SK-N-SH (cell line): Measurements from ENCODE around the gene NUP188. TPM values are rescaled to one million over a fixed set of nuclear protein-coding genes. Genes with fewer than 3 reads are reported as not detected.

Experiments
- CTCF ChIA-PET: fragments of 300-600, 350-600 bp; formaldehyde crosslinking; extraction: SDS; loops from one replicate; lab custom pipeline; 2021; lab: Yijun Ruan, JAX
- POLR2A ChIA-PET: fragments of 350-600 bp; sonication (Branson Sonifier 250); formaldehyde crosslinking; extraction: SDS; loops from one replicate; lab custom pipeline; 2020; ENCODE audit warnings: antibody characterized with exemption, inconsistent platforms; lab: Yijun Ruan, JAX
- DNase-seq: peaks from one replicate; pipeline ENCODE4 v3.0.0; 2012
- H2AFZ ChIP-seq: fragments of 200-600 bp; sonication (generic); 2 replicates; pipeline ENCODE4 v1.8.1; 2016; ENCODE audit warnings: antibody characterized with exemption, mild to moderate bottlenecking, low read depth
- H3F3A ChIP-seq: fragments of 200-600 bp; sonication (generic); replicated peaks from 2 replicates; pipeline ENCODE3; 2016; ENCODE audit warnings: antibody characterized with exemption, mild to moderate bottlenecking; ENCODE audit not compliant: insufficient read depth
- H3K27ac ChIP-seq, 2 experiments: fragments of 200-500 bp in 1 of 2; fragments of 200-600 bp in 1 of 2; sonication (Bioruptor generic) in 1 of 2; sonication (generic), shearing (Covaris generic) in 1 of 2; 2 replicates each; pipeline versions ENCODE4 v1.5.1 to v1.6.1; 2014 to 2016; ENCODE audit warnings: low read depth in 2 of 2, inconsistent platforms in 1 of 2, low read length in 1 of 2, mild to moderate bottlenecking in 1 of 2, mixed read lengths in 1 of 2
- H3K27me3 ChIP-seq: fragments of 200-600 bp; sonication (generic), shearing (Covaris generic); 2 replicates; pipeline ENCODE4 v1.6.1; 2016; ENCODE audit warnings: mixed run types; ENCODE audit not compliant: insufficient read depth
- H3K36me3 ChIP-seq, 2 experiments: fragments of 200-500 bp in 1 of 2; fragments of 200-600 bp in 1 of 2; sonication (Bioruptor generic) in 1 of 2; sonication (generic) in 1 of 2; replicated peaks in 1 of 2; 2 replicates each; pipeline versions ENCODE3 to v1.5.1; 2014 to 2016; ENCODE audit warnings: low read length in 1 of 2, mild to moderate bottlenecking in 1 of 2; ENCODE audit not compliant: insufficient read depth in 2 of 2, control insufficient read depth in 1 of 2
- H3K4me1 ChIP-seq, 2 experiments: fragments of 200-500 bp in 1 of 2; fragments of 200-600 bp in 1 of 2; sonication (Bioruptor generic) in 1 of 2; sonication (generic), shearing (Covaris generic) in 1 of 2; 2 replicates each; pipeline versions ENCODE4 v1.5.1 to v1.6.1; 2014 to 2016; ENCODE audit warnings: low read depth in 1 of 2, low read length in 1 of 2, mixed run types in 1 of 2; ENCODE audit not compliant: insufficient read depth in 2 of 2, control insufficient read depth in 1 of 2
- H3K4me2 ChIP-seq: fragments of 200-600 bp; sonication (generic), shearing (Covaris generic); 2 replicates; pipeline ENCODE4 v1.6.1; 2017; ENCODE audit warnings: mixed run types
- H3K4me3 ChIP-seq, 2 experiments: fragments of 200-500 bp in 1 of 2; fragments of 200-600 bp in 1 of 2; sonication (Bioruptor generic) in 1 of 2; sonication (generic), shearing (Covaris generic) in 1 of 2; 2 replicates each; pipeline versions ENCODE4 v1.5.1 to v1.8.1; 2014 to 2016; ENCODE audit warnings: low read depth in 2 of 2, inconsistent platforms in 1 of 2, low read length in 1 of 2, mild to moderate bottlenecking in 1 of 2, mixed read lengths in 1 of 2, moderate library complexity in 1 of 2
- H3K79me2 ChIP-seq: fragments of 200-600 bp; sonication (generic); 2 replicates; pipeline ENCODE4 v1.8.1; 2017; ENCODE audit warnings: mild to moderate bottlenecking; ENCODE audit not compliant: insufficient read depth
- H3K9ac ChIP-seq: fragments of 200-600 bp; sonication (generic); 2 replicates; pipeline ENCODE4 v1.6.1; 2017; ENCODE audit warnings: mixed run types
- H3K9me2 ChIP-seq: fragments of 200-600 bp; sonication (generic); 2 replicates; pipeline ENCODE4 v1.6.1; 2017; ENCODE audit warnings: mixed run types
- H3K9me3 ChIP-seq: fragments of 200-600 bp; sonication (generic); 2 replicates; pipeline ENCODE4 v1.6.1; 2017; ENCODE audit warnings: mixed run types, mild to moderate bottlenecking, moderate library complexity
- H4K20me1 ChIP-seq: fragments of 200-600 bp; sonication (generic); 2 replicates; pipeline ENCODE4 v1.6.1; 2017; ENCODE audit warnings: mild to moderate bottlenecking, mixed run types; ENCODE audit not compliant: insufficient read depth
- CTCF ChIP-seq: fragments of 200-600 bp; sonication (generic); IDR thresholded peaks from 2 replicates; pipeline ENCODE4 v1.6.1; 2017; ENCODE audit warnings: antibody characterized with exemption, mild to moderate bottlenecking, moderate library complexity
- FOXM1 ChIP-seq: IDR thresholded peaks from 2 replicates; pipeline ENCODE4 v1.4.0; 2012; ENCODE audit warnings: low read depth, mild to moderate bottlenecking
- GABPA ChIP-seq: IDR thresholded peaks from 2 replicates; pipeline ENCODE4 v1.4.0; 2012; ENCODE audit warnings: low read depth, mild to moderate bottlenecking
- GATA2 ChIP-seq: sonication (generic); formaldehyde crosslinking; IDR thresholded peaks from 2 replicates; pipeline ENCODE4 v1.5.0; 2020; ENCODE audit warnings: mild to moderate bottlenecking, missing genetic modification reagents
- MAX ChIP-seq: IDR thresholded peaks from 2 replicates; pipeline ENCODE4 v1.4.0; 2012; ENCODE audit warnings: low read depth
- MEF2A ChIP-seq: IDR thresholded peaks from 2 replicates; pipeline ENCODE4 v1.4.0; 2012; ENCODE audit warnings: low read depth, borderline replicate concordance
- NFIC ChIP-seq: IDR thresholded peaks from 2 replicates; pipeline ENCODE4 v1.4.0; 2012; ENCODE audit warnings: borderline replicate concordance
- POLR2AphosphoS5 ChIP-seq: IDR thresholded peaks from 2 replicates; pipeline ENCODE4 v1.6.1; 2012; ENCODE audit warnings: low read depth, low read length
- RAD21 ChIP-seq: IDR thresholded peaks from 2 replicates; pipeline ENCODE4 v1.6.1; 2012; ENCODE audit warnings: mild to moderate bottlenecking, low read length
- RCOR1 ChIP-seq: fragments of 150-350 bp; IDR thresholded peaks from 2 replicates; pipeline ENCODE4 v1.6.1; 2017; ENCODE audit warnings: antibody characterized with exemption, low read length
- REST ChIP-seq: IDR thresholded peaks from 2 replicates; pipeline ENCODE4 v1.6.1; 2012; ENCODE audit warnings: mild to moderate bottlenecking, low read depth, low read length, moderate library complexity
- RFX5 ChIP-seq: IDR thresholded peaks from 2 replicates; pipeline ENCODE4 v1.6.1; 2012; ENCODE audit warnings: mild to moderate bottlenecking, improper control_type of control experiment, low read length
- TEAD4 ChIP-seq: IDR thresholded peaks from 2 replicates; pipeline ENCODE4 v1.4.0; 2012; ENCODE audit warnings: mild to moderate bottlenecking, borderline replicate concordance; ENCODE audit not compliant: insufficient read depth
- YY1 ChIP-seq: IDR thresholded peaks from 2 replicates; pipeline ENCODE4 v1.4.0; 2012; ENCODE audit warnings: low read depth, mild to moderate bottlenecking
- WGBS: methylation state at CpG from one replicate; pipeline ENCODE4 v1.1.6; 2017; ENCODE audit warnings: low lambda C conversion rate; 5-methylcytosine and 5-hydroxymethylcytosine counted together
- polyA plus RNA-seq, 3 experiments: library from polyadenylated mRNA; depleted of rRNA; stranded (reverse); fragments of >200 nt; gene quantifications; 2 replicates each; pipeline ENCODE4 v1.2.3, GENCODE V29; 2012
- TF ChIP-seq, protein P1 (sequence below): IDR thresholded peaks from 2 replicates; pipeline ENCODE4; 2012
- TF ChIP-seq, protein P2 (sequence below): fragments of 150-350 bp; IDR thresholded peaks from 2 replicates; pipeline ENCODE4 v1.6.1; 2016; ENCODE audit warnings: mild to moderate bottlenecking, low read depth, low read length
- TF ChIP-seq, protein P3 (sequence below): IDR thresholded peaks from 2 replicates; pipeline ENCODE4 v1.4.0; 2012; ENCODE audit warnings: low read depth, borderline replicate concordance

The NUP188 gene
- polyA plus RNA-seq, 1 of the 3 experiments (the other 2 are of a cell fraction): 49.5 TPM

GRCh38 chr9:128916204-128916603 is 31.3 kb upstream of the NUP188 start (continued):
- TF ChIP-seq, protein P1, sequence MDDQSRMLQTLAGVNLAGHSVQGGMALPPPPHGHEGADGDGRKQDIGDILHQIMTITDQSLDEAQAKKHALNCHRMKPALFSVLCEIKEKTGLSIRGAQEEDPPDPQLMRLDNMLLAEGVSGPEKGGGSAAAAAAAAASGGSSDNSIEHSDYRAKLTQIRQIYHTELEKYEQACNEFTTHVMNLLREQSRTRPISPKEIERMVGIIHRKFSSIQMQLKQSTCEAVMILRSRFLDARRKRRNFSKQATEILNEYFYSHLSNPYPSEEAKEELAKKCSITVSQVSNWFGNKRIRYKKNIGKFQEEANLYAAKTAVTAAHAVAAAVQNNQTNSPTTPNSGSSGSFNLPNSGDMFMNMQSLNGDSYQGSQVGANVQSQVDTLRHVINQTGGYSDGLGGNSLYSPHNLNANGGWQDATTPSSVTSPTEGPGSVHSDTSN: no peak
- no peak for TF ChIP-seq MEF2A
- TF ChIP-seq NFIC: no peak
- TF ChIP-seq, all 33 proteins: peak for 0

DNA sequence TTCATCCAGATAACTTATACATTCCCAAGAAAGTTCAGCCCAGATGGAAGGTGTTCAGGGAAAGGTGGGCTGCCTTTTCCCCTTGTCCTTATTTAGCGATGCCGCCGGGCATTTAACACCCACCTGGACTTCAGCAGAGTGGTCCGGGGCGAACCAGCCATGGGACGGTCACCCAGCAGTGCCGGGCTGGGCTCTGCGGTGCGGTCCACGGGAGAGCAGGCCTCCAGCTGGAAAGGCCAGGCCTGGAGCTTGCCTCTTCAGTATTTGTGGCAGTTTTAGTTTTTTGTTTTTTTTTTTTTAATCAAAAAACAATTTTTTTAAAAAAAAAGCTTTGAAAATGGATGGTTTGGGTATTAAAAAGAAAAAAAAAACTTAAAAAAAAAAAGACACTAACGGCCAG is 30.8 kb upstream of the NUP188 start:
- no peak for TF ChIP-seq TEAD4
- TF ChIP-seq NFIC: no peak
- no peak for TF ChIP-seq GABPA
- TF ChIP-seq MEF2A: no peak
- TF ChIP-seq REST: no peak
- TF ChIP-seq, protein P2, sequence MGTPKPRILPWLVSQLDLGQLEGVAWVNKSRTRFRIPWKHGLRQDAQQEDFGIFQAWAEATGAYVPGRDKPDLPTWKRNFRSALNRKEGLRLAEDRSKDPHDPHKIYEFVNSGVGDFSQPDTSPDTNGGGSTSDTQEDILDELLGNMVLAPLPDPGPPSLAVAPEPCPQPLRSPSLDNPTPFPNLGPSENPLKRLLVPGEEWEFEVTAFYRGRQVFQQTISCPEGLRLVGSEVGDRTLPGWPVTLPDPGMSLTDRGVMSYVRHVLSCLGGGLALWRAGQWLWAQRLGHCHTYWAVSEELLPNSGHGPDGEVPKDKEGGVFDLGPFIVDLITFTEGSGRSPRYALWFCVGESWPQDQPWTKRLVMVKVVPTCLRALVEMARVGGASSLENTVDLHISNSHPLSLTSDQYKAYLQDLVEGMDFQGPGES: no peak
- TF ChIP-seq CTCF: no peak
- no peak for TF ChIP-seq RAD21
- no peak for TF ChIP-seq POLR2AphosphoS5
- no peak for TF ChIP-seq RFX5
- TF ChIP-seq GATA2: no peak
- TF ChIP-seq MAX: no peak
- no peak for TF ChIP-seq RCOR1
- no peak for TF ChIP-seq FOXM1
- TF ChIP-seq, protein P3, sequence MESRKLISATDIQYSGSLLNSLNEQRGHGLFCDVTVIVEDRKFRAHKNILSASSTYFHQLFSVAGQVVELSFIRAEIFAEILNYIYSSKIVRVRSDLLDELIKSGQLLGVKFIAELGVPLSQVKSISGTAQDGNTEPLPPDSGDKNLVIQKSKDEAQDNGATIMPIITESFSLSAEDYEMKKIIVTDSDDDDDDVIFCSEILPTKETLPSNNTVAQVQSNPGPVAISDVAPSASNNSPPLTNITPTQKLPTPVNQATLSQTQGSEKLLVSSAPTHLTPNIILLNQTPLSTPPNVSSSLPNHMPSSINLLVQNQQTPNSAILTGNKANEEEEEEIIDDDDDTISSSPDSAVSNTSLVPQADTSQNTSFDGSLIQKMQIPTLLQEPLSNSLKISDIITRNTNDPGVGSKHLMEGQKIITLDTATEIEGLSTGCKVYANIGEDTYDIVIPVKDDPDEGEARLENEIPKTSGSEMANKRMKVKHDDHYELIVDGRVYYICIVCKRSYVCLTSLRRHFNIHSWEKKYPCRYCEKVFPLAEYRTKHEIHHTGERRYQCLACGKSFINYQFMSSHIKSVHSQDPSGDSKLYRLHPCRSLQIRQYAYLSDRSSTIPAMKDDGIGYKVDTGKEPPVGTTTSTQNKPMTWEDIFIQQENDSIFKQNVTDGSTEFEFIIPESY: no peak
- no peak for TF ChIP-seq YY1
- Histone ChIP-seq H3K9me2 (no peaks in the 10 kb centered on the region), H3K9ac (no peak overlapping the region), H3K79me2 (peaks cover 36% of the 10 kb centered on the region), H3K4me2 (no peak overlapping the region), H3F3A (peaks cover 5% of the 10 kb centered on the region), H3K9me3 (no peaks in the 10 kb centered on the region), H3K4me1 (peaks cover 0 to 14% of the 10 kb centered on the region in 2 experiments; a peak in 3 of 4 replicates), H2AFZ (no peak overlapping the region), H4K20me1 (no peaks in the 10 kb centered on the region), H3K27me3 (no peaks in the 10 kb centered on the region), H3K27ac (no peak overlapping the region), H3K36me3 (peaks cover 4 to 26% of the 10 kb centered on the region in 2 experiments), H3K4me3 (no peak overlapping the region)
- DNase-seq: no peak
- ChIA-PET POLR2A (interaction anchor here (0.6 kb wide), 1 partner anchor 205 kb away, joined by 3 read pairs; no protein-coding TSS in a partner anchor), CTCF (interaction anchor here (1.7 to 2.7 kb wide), 3 partner anchors 10 to 53 kb away, joined by 4 to 11 read pairs (median 8); no protein-coding TSS in a partner anchor)
- 98% methylated on average over 11 of the region's 11 CpGs for WGBS
